ENCODE results near the gene MBOAT2. TPM values are rescaled to one million over a fixed set of nuclear protein-coding genes. Genes with fewer than 3 reads are reported as not detected.
"Not testable (repeated sequence)": the region's sequence is repeated elsewhere in the genome, so short reads cannot be mapped to it uniquely, and the experiment has no call there.

MBOAT2 gene
- polyA plus RNA-seq, 4 donors, result 1.4 to 15.8 (median 2.5) TPM

GRCh38 chr2:8902757-8903156 lies 100.7 kb downstream of the MBOAT2 start:
- not testable (repeated sequence) for H3K4me3 ChIP-seq (ENCODE audit: low read depth in 1 of 3, low read length in 3 of 3); FAIRE-seq; H3K27me3 ChIP-seq (ENCODE audit: control insufficient read depth in 3 of 3, insufficient read depth in 3 of 3, low read length in 3 of 3); H3K36me3 ChIP-seq (ENCODE audit: control insufficient read depth in 3 of 3, insufficient read depth in 2 of 3, low read depth in 1 of 3, low read length in 3 of 3); H3K4me1 ChIP-seq (ENCODE audit: control insufficient read depth in 3 of 3, insufficient read depth in 2 of 3, low read depth in 1 of 3, low read length in 2 of 3); DNase-seq; H3K27ac ChIP-seq (ENCODE audit: low read depth in 1 of 3, low read length in 2 of 3)
- peaks cover 0 to 15% of the 10 kb centered on the region in 2 donors for H3K9me3 ChIP-seq (ENCODE audit: control insufficient read depth in 2 of 2, insufficient read depth in 1 of 2, low read depth in 1 of 2, low read length in 1 of 2)
- WGBS, 3 donors, result 91 to 95% (median 94%) methylated on average over 7 of the region's 7 CpGs

GRCh38 chr2:8897206-8897605 lies 106.3 kb downstream of the MBOAT2 start:
- FAIRE-seq; H3K27ac ChIP-seq (ENCODE audit: low read depth in 1 of 3, low read length in 2 of 3): not testable (repeated sequence)
- 32 to 57% (median 52%) methylated on average over 1 of the region's 1 CpG for WGBS, 3 donors

GRCh38 chr2:8896671-8897070 lies 106.8 kb downstream of the MBOAT2 start:
- H3K4me3 ChIP-seq (ENCODE audit: low read depth in 1 of 3, low read length in 3 of 3); H3K4me1 ChIP-seq (ENCODE audit: control insufficient read depth in 3 of 3, insufficient read depth in 2 of 3, low read depth in 1 of 3, low read length in 2 of 3); H3K36me3 ChIP-seq (ENCODE audit: control insufficient read depth in 3 of 3, insufficient read depth in 2 of 3, low read depth in 1 of 3, low read length in 3 of 3); H3K27me3 ChIP-seq (ENCODE audit: control insufficient read depth in 3 of 3, insufficient read depth in 3 of 3, low read length in 3 of 3); H3K27ac ChIP-seq (ENCODE audit: low read depth in 1 of 3, low read length in 2 of 3); DNase-seq; FAIRE-seq: not testable (repeated sequence)
- peaks cover 0 to 14% of the 10 kb centered on the region in 2 donors for H3K9me3 ChIP-seq (ENCODE audit: control insufficient read depth in 2 of 2, insufficient read depth in 1 of 2, low read depth in 1 of 2, low read length in 1 of 2)
- WGBS, 3 donors, result 51 to 64% (median 59%) methylated on average over 5 of the region's 5 CpGs

More at GRCh38 chr2:8897206-8897605, 106.3 kb downstream of the MBOAT2 start:
- DNase-seq; H3K27me3 ChIP-seq (ENCODE audit: control insufficient read depth in 3 of 3, insufficient read depth in 3 of 3, low read length in 3 of 3); H3K4me1 ChIP-seq (ENCODE audit: control insufficient read depth in 3 of 3, insufficient read depth in 2 of 3, low read depth in 1 of 3, low read length in 2 of 3); H3K36me3 ChIP-seq (ENCODE audit: control insufficient read depth in 3 of 3, insufficient read depth in 2 of 3, low read depth in 1 of 3, low read length in 3 of 3); H3K4me3 ChIP-seq (ENCODE audit: low read depth in 1 of 3, low read length in 3 of 3): not testable (repeated sequence)
- H3K9me3 ChIP-seq (ENCODE audit: control insufficient read depth in 2 of 2, insufficient read depth in 1 of 2, low read depth in 1 of 2, low read length in 1 of 2), result peaks cover 0 to 14% of the 10 kb centered on the region in 2 donors

GRCh38 chr2:8895087-8895912 lies 108.2 kb downstream of the MBOAT2 start:
- WGBS, 3 donors, result 94 to 95% (median 95%) methylated on average over 13 of the region's 13 CpGs
- H3K36me3 ChIP-seq (ENCODE audit: control insufficient read depth in 3 of 3, insufficient read depth in 2 of 3, low read depth in 1 of 3, low read length in 3 of 3); FAIRE-seq; DNase-seq; H3K4me1 ChIP-seq (ENCODE audit: control insufficient read depth in 3 of 3, insufficient read depth in 2 of 3, low read depth in 1 of 3, low read length in 2 of 3); H3K4me3 ChIP-seq (ENCODE audit: low read depth in 1 of 3, low read length in 3 of 3); H3K27ac ChIP-seq (ENCODE audit: low read depth in 1 of 3, low read length in 2 of 3); H3K27me3 ChIP-seq (ENCODE audit: control insufficient read depth in 3 of 3, insufficient read depth in 3 of 3, low read length in 3 of 3): not testable (repeated sequence)
- peaks cover 0 to 14% of the 10 kb centered on the region in 2 donors for H3K9me3 ChIP-seq (ENCODE audit: control insufficient read depth in 2 of 2, insufficient read depth in 1 of 2, low read depth in 1 of 2, low read length in 1 of 2)

GRCh38 chr2:8893978-8894820 lies 109.3 kb downstream of the MBOAT2 start:
- H3K36me3 ChIP-seq (ENCODE audit: control insufficient read depth in 3 of 3, insufficient read depth in 2 of 3, low read depth in 1 of 3, low read length in 3 of 3), result peaks cover 0 to 6% (median 0%) of the 10 kb centered on the region in 3 donors
- H3K27me3 ChIP-seq (ENCODE audit: control insufficient read depth in 3 of 3, insufficient read depth in 3 of 3, low read length in 3 of 3), result no peaks in the 10 kb centered on the region
- no peak overlapping the region for H3K4me3 ChIP-seq (ENCODE audit: low read depth in 1 of 3, low read length in 3 of 3)
- DNase-seq (peak; percentile 55), FAIRE-seq (no peak)
- peaks cover 0 to 4% (median 0%) of the 10 kb centered on the region in 3 donors for H3K4me1 ChIP-seq (ENCODE audit: control insufficient read depth in 3 of 3, insufficient read depth in 2 of 3, low read depth in 1 of 3, low read length in 2 of 3)
- peak overlapping the region in 1 of 3 donors; percentile 23 for H3K27ac ChIP-seq (ENCODE audit: low read depth in 1 of 3, low read length in 2 of 3)
- WGBS, 3 donors, result 57 to 73% (median 72%) methylated on average over 19 of the region's 19 CpGs
- peaks cover 0 to 14% of the 10 kb centered on the region in 2 donors for H3K9me3 ChIP-seq (ENCODE audit: control insufficient read depth in 2 of 2, insufficient read depth in 1 of 2, low read depth in 1 of 2, low read length in 1 of 2)

- H3K36me3 ChIP-seq (ENCODE audit: control insufficient read depth in 3 of 3, insufficient read depth in 2 of 3, low read depth in 1 of 3, low read length in 3 of 3), result peaks cover 0 to 6% (median 0%) of the 10 kb centered on the region in 3 donors
- DNase-seq (peak in 1 of 2 donors; percentile 22), FAIRE-seq (no peak)
- peaks cover 0 to 4% (median 0%) of the 10 kb centered on the region in 3 donors for H3K4me1 ChIP-seq (ENCODE audit: control insufficient read depth in 3 of 3, insufficient read depth in 2 of 3, low read depth in 1 of 3, low read length in 2 of 3)
- peak overlapping the region in 1 of 3 donors; percentile 23 for H3K27ac ChIP-seq (ENCODE audit: low read depth in 1 of 3, low read length in 2 of 3)
- H3K4me3 ChIP-seq (ENCODE audit: low read depth in 1 of 3, low read length in 3 of 3), result no peak overlapping the region
- 19 to 56% (median 48%) methylated on average over 1 of the region's 1 CpG for WGBS, 3 donors
- peaks cover 0 to 14% of the 10 kb centered on the region in 2 donors for H3K9me3 ChIP-seq (ENCODE audit: control insufficient read depth in 2 of 2, insufficient read depth in 1 of 2, low read depth in 1 of 2, low read length in 1 of 2)
- no peaks in the 10 kb centered on the region for H3K27me3 ChIP-seq (ENCODE audit: control insufficient read depth in 3 of 3, insufficient read depth in 3 of 3, low read length in 3 of 3)
These were observed 110.0 kb downstream of the MBOAT2 start for GRCh38 chr2:8893474-8893873.

GRCh38 chr2:8892111-8892510 lies 111.4 kb downstream of the MBOAT2 start:
- peak in 1 of 2 donors; percentile 22 for DNase-seq

GRCh38 chr2:8889978-8890377 lies 113.5 kb downstream of the MBOAT2 start:
- H3K4me1 ChIP-seq (ENCODE audit: control insufficient read depth in 3 of 3, insufficient read depth in 2 of 3, low read depth in 1 of 3, low read length in 2 of 3), result peaks cover 0 to 18% (median 0%) of the 10 kb centered on the region in 3 donors
- H3K36me3 ChIP-seq (ENCODE audit: control insufficient read depth in 3 of 3, insufficient read depth in 2 of 3, low read depth in 1 of 3, low read length in 3 of 3), result peaks cover 0 to 3% (median 0%) of the 10 kb centered on the region in 3 donors
- WGBS, 3 donors, result 90 to 93% (median 91%) methylated on average over 7 of the region's 7 CpGs
- no peak overlapping the region for H3K4me3 ChIP-seq (ENCODE audit: low read depth in 1 of 3, low read length in 3 of 3)
- FAIRE-seq, result no peak
- no peak for DNase-seq
- H3K27me3 ChIP-seq (ENCODE audit: control insufficient read depth in 3 of 3, insufficient read depth in 3 of 3, low read length in 3 of 3), result no peaks in the 10 kb centered on the region
- H3K27ac ChIP-seq (ENCODE audit: low read depth in 1 of 3, low read length in 2 of 3), result no peak overlapping the region
- H3K9me3 ChIP-seq (ENCODE audit: control insufficient read depth in 2 of 2, insufficient read depth in 1 of 2, low read depth in 1 of 2, low read length in 1 of 2), result peaks cover 0 to 2% of the 10 kb centered on the region in 2 donors

More at GRCh38 chr2:8892111-8892510, 111.4 kb downstream of the MBOAT2 start:
- Histone ChIP-seq H3K4me1 (ENCODE audit: control insufficient read depth in 3 of 3, insufficient read depth in 2 of 3, low read depth in 1 of 3, low read length in 2 of 3) (peaks cover 0 to 6% (median 0%) of the 10 kb centered on the region in 3 donors), H3K36me3 (ENCODE audit: control insufficient read depth in 3 of 3, insufficient read depth in 2 of 3, low read depth in 1 of 3, low read length in 3 of 3) (peaks cover 0 to 6% (median 0%) of the 10 kb centered on the region in 3 donors), H3K27me3 (ENCODE audit: control insufficient read depth in 3 of 3, insufficient read depth in 3 of 3, low read length in 3 of 3) (no peaks in the 10 kb centered on the region), H3K27ac (ENCODE audit: low read depth in 1 of 3, low read length in 2 of 3) (no peak overlapping the region), H3K9me3 (ENCODE audit: control insufficient read depth in 2 of 2, insufficient read depth in 1 of 2, low read depth in 1 of 2, low read length in 1 of 2) (peaks cover 0 to 10% of the 10 kb centered on the region in 2 donors), H3K4me3 (ENCODE audit: low read depth in 1 of 3, low read length in 3 of 3) (no peak overlapping the region)
- WGBS, 3 donors, result 71 to 86% (median 84%) methylated on average over 2 of the region's 2 CpGs
- no peak for FAIRE-seq

Data from small intestine (tissue), 7 donors.